IPS DF 4.7 (cell line): Measurements from ENCODE around the gene RILPL1.
"Not testable (repeated sequence)": the region's sequence is repeated elsewhere in the genome, so short reads cannot be mapped to it uniquely, and the experiment has no call there.

ENCODE experiments used
- DNase-seq: peaks from one replicate; pipeline ENCODE4 v3.0.0-alpha.2; 2013; ENCODE audit warnings: low spot score; ENCODE audit errors: extremely low read depth

Gene RILPL1

DNA sequence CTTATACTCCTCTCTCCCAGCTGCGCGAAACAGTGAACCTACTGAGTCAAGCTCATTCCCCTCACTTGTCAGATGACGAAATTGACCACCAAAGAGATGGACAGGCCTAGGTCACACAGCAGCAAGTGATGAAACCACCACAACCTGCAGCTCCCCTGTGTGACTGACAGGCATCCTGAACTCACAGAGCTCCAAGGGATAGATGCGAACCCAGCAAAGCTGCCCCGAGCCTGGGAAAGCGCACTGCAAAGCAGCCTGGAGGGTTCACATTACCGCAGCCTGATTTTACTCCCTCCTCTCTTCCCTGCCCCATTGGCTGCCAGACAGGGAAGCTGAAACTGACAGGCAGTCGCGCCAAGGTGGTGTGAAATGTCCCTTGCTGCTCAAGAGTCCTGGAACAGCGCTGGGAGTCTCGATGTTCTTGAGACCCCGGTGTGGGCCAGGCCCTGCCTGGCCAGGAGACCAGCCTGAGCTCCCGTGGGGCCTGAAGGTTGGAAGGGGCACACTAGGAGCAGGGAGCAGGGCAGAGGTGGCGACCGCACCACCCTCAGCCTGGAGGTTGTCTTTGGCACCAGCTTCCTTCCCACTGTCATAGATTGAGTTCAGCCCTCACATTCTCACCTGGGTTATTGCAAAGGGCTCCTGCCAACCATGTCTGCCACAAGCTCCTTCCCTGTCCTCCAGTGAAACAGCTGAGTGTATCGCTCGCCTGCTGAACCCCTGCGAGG is 39.2 kb downstream of the RILPL1 start:
- no peak for DNase-seq

DNA sequence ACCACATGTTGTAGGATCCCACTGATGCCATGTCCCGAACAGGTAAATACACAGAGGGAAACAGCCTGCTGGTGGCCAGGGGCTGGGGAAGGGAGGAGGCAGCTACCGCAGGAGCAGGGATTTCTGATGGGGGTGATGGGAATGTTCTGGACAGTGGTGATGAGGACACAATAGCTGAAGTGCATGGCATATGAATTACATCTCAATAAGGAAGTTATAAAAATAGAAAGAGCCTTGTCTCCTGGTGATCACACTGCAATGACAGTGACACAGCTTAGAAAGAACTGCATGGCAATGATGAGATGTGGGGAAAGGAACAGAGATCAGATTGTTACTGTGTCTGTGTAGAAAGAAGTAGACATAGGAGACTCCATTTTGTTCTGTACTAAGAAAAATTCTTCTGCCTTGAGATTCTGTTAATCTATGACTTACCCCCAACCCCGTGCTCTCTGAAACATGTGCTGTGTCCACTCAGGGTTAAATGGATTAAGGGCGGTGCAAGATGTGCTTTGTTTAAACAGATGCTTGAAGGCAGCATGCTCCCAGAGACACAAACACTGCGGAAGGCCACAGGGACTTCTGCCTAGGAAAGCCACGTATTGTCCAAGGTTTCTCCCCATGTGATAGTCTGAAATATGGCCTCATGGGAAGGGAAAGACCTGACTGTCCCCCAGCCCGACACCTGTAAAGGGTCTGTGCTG is 41.0 kb downstream of the RILPL1 start:
- DNase-seq: not testable (repeated sequence)

DNA sequence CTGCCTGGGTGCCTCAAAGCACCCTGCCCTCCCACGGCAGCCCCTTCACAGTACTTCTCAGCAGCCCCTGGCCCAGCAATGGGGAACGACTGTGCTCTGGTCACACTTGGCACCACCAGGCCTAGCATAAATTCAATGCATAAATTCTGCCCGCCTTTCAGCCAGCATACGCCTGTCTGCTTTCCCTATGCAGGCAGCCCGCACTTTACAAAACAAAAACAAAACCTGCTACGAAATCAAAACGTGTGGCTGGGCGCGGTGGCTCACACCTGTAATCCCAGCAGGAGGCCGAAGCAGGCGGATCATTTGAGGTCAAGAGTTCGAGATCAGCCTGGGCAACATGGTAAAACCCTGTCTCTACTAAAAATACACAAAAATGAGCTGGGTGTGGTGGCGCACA is 42.0 kb downstream of the RILPL1 start:
- DNase-seq: no peak

DNA sequence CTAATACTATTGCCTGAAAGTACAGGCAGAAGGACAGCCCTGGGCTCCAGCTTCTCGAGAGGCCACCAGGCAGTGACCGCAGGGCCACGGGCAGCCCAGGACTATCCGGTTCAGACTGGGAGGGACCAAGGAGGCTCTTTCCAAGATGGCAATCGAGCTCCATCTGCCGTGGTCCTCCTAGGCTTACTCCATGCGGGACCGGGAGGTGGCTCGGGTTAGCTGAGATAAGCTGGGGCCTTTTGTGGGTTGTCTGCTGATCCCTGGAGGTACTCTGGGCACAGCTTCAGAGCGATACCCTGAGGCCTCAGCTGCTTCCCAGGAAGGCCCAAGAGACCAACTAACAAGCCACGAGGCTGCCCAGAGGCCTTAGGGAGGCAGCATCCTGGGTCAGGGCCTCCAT is 42.5 kb downstream of the RILPL1 start:
- no peak for DNase-seq

DNA sequence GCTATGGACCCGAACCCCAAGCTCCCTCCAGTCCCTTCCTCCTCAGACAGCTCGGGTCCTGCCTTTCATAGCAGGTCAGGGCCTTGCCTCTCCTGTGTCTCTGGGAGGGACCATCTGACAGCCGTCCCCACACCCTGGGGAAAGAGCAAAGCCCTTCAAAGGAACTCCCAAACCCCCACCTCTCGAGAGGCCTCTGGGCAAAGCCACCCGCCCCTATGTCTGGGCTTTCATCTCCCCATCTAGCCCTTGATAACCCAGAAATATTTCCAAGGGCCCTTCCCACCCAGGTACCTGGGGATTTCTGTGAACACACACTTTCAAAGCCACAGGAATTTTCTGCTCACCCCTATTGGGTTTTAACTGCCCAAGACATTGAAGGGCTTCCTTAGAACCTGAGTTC is 43.4 kb downstream of the RILPL1 start:
- no peak for DNase-seq

DNA sequence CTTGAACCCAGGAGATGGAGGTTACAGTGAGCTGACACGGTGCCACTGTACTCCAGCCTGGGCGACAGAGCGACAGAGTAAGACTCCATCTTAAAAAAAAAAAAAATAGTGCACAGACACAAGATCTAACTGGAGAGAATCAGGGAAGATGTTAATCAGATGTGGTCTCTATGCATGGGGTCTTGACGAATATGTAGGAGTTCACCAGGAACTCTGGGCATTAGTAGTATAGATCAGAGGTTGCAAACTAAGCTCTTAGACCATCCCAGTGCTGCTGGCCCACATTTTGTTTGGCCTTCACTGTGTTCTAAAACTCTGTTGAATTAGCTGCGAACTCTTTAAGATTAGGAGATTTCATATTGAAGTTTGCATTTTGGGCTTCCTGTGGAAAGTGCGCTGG is 43.9 kb downstream of the RILPL1 start:
- no peak for DNase-seq

DNA sequence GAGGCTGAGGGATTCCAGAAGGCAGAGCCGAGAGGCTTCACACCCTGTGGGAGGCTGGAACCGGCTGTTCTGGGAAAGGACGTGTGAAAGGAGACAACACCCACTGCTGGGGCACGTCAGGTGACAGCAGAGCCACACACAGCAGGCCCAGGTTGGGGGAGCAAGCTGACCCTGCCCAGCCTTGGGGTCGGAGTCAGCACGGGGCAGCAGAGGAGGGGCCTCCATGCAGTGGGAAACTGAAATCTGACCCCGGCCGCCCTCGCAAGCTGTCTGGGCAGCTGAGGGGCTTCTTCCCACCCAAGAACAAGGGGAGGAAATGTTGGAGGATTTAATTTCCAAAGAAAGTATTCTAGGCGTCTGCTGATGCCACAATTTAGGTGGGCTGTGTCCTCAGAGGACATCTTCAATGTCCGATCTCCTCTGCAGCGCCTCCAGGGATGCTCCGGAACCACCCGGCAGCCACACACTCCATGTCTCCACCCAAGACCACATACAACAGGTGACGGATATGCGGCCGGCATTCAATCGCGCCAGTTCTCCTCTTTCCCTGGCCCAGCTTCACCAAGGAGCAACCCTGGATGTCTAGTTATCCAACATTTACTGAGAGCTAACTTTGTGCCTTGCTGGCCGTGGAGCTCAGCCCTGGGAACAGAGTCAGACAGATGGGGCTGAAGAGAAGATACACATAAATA is 44.8 kb downstream of the RILPL1 start:
- no peak for DNase-seq

DNA sequence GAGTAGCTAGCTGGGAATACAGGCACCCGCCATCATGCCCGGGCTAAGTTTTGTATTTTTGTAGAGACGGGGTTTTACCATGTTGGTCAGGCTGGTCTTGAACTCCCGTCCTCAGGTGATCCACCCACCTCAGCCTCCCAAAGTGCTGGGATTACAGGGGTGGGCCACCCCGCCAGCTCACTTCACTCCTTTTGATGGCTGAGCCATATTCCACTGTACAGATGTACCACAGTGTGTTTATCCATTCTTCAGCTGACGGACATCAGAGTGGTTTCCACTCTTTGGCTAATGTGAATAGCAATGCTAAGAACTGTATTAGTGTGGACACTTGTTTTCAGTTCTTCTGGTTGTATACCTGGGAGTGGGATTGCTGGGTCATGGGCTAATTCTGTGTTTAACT is 46.1 kb downstream of the RILPL1 start:
- DNase-seq: no peak

DNA sequence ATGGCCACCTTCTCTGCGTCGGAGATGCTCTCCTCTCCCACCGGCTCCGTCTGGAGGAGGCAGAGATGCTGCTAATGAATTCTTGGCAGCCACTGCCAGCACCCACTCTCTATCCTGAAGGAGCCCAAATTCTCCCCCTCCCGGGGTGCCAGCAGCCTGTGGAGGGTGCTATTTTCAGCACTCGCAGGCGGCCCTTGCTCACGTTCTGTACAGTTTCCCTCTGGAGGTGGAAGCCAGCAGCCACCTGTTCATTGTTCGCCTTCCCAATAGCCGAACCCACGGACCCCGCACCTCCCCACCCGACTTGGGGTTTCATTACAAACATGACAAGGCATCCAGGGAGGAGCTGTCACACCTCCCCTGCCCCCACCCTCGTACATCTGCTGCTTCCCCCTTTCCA is 47.8 kb downstream of the RILPL1 start:
- no peak for DNase-seq

DNA sequence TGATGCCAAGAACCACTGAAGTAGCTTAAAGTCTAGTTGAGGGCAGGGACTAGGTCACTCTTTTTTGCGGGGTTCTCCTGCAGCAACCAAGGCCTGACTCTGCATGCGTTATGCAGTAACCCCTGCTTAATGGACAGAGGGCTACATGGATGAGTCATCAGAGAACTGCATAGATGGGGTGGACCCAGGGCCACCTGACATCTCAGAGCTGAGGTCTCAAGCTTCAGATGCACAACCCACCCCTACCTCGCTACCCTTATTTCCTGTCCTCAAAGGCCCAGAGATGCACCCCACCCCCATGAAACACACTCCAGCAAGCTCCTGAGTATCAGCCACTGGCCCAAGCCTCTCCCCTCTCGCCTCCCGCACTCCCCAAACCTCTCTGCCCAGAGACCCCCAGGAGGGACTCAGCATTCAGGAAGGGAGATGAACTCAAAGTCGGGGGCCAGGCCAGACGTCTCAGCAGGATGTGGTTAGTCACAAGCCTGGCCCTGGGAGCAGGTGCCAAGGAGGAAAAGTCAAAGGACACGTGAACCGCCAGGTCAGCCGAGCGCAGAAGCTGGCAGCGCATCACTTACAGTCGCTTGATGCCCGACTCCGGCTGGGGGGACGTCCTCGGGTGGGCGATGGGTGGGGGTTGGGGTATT is 49.8 kb downstream of the RILPL1 start:
- no peak for DNase-seq

DNA sequence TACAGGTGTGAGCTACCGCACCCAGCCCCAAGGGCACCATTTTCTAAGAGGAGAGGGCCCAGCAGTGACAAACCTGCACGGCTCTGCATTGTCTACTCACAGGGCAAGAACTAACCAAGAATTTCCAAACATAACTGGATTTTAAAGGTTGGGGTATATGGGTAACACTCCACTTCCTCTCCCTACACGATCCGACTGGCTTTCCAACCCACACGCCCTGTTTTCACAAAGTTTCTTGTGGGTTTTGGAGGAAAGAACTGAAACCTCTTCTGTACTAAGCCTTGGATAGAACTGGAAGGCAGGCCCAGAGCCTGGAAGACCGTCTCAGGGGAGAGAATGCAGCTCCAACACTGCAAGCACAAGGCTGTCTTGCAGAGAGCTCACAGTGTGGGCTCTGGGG is 50.6 kb downstream of the RILPL1 start:
- no peak for DNase-seq

DNA sequence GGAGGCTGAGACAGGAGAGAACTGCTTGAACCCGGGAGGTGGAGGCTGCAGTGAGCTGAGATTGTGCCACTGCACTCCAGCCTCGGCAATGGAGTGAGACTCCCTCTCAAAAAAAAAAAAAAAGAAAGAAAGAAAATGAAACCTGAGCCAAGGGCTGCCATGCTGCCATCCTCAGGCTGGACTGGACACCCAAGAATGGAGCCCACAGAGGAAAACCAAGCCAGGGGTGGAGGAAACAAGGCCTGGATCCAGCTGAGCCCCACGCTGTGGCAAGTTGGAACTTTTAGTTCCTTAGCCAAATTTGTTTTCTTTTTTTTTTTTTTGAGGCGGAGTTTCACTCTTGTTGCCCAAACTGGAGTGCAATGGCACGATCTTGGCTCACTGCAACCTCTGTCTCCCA is 52.3 kb downstream of the RILPL1 start:
- not testable (repeated sequence) for DNase-seq

DNA sequence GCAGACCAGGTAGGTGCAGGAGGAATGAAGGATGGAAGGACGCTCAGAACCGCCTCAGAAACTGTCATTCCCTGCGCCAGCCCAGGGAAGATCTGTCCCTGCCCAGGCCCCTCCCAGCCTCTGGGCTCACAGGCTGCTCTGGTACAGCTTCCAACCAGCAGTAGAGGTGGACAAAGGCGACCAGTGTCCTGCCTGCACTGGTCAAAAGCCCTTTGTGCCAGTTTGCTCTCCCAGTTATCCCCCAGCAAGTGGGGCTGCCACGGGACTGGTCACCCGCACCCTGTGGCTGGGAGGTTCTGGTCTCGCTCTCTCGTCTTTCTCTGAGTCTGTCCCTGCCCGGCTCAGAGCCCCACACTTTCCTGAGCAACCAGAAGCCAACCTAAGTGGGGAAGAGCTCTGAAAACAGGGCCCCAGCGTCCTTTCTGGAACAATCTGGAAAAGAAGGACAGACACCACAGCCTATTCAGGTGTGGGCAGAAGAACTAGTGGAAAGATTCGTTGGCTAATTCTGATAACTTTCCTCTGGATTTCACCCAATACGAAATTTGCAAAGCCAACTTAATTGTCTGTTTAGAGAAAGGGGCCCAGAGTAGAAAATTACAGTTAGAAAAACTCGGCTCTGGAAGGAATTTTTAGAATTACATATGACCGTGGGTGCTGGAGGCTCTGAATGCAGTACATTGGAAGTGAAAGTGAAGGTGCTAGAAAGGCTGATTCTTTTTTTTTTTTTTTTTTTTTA is 53.9 kb downstream of the RILPL1 start:
- DNase-seq: no peak

DNA sequence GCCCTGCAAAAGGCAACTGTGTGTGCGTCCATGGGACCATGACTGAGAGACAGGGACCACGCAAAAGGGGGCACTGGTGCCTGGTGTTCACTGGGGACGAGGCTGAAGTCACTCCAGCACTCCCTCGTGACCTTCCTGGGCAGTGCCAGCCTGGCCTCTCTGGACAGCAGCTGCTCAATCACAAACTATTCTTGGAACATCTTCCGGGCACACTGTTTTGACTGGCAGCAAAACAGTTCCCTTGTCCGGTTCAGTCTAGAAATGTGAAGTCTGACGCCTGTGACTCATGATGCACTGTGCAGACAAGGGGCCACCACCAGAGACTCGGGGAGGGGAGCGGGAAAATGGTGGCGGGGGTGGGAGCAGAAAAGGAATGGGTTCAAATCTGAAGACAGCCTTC is 54.8 kb downstream of the RILPL1 start:
- DNase-seq: no peak

DNA sequence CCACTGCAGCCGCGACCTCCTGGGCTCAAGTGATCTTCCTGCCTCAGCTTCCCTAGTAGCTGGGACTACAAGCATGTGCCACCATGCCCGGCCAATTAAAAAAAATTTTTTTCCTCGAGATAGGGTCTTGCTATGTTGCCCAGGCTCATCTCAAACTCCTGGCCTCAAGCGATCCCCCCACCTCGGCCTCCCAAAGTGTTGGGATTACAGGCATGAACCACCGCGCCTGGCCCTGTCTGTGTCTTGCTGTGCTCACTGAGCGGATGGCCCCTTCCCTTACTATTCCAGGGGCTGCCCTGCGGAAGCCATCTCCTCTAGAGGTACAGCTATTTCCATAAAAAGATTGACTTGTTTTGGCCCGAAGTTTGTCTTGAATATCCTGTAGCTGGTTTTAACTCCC is 55.5 kb downstream of the RILPL1 start:
- DNase-seq: no peak

DNA sequence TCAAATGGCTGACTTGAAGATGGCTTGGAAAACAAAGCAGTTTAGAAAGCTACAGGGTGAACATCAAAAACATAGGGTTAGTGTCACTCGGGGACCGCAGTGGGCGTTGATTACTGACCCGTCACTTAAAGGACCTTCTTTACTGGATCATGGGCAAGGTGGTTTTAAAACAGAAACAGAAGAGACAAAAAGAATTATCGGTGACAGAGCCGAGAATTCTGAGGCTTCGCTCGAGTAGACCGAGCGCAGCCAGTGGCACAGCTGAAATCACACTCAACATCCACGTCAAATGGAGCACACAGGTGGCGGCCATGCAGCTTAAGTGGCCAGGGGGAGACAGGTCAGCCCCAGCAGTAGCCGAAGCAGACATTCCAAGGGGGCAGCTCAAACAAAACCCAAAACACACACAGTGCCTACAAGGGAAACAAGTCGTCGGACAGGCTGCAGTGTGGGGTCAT is 58.2 kb downstream of the RILPL1 start:
- DNase-seq: no peak

DNA sequence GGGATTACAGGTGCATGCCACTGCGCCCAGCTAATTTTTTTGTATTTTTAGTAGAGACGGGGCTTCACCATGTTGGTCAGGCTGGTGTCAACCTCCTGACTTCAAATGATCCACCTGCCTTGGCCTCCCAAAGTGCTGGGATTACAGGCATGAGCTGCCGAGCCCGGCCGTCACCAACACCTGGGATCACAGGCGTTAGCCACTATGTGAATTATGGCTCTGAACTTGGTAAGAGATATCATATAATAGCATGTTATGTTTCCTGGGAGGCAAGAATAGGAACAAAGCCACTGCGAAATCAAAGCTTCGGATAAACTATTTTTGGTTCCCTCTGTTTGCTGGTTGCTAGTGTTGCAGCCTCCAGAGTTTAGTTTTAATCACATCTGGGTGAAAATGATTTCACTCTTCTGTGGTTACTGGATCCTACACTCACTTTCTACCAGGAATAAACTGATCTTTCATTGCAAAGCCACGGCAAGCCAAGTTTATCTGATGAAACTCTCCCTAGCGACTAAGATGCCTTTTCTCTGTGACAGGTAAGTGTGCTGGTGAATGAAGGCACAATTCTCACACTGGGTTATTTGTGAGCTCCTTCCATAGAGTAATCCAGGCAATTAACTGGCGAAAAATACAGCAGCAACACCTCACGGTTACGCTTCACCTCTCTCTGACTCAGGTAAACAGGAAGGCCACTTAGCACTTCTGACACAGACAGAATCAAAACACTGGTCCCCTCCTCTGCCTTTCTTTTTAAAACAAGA is 58.9 kb downstream of the RILPL1 start:
- DNase-seq: no peak

DNA sequence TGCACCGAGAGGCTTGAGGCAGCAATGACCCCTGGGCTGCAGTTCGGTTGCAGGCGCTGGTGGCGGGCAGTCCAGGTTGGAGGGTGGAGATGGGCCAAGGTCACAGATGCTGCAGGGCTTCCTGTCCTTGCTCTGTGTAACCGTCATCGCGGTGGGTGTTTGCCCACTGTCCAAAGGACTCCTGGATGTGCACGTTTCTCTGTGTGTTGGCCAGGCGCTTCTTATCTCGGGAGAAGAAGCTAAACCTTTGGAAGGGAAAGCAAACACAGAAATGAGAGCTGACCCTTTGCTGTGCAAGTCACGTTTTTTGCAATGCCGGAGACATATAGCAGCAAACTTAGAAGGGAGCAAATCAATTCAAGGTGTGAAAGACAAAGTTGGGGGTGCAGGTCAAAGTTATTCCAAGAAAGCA is 61.1 kb downstream of the RILPL1 start:
- no peak for DNase-seq

DNA sequence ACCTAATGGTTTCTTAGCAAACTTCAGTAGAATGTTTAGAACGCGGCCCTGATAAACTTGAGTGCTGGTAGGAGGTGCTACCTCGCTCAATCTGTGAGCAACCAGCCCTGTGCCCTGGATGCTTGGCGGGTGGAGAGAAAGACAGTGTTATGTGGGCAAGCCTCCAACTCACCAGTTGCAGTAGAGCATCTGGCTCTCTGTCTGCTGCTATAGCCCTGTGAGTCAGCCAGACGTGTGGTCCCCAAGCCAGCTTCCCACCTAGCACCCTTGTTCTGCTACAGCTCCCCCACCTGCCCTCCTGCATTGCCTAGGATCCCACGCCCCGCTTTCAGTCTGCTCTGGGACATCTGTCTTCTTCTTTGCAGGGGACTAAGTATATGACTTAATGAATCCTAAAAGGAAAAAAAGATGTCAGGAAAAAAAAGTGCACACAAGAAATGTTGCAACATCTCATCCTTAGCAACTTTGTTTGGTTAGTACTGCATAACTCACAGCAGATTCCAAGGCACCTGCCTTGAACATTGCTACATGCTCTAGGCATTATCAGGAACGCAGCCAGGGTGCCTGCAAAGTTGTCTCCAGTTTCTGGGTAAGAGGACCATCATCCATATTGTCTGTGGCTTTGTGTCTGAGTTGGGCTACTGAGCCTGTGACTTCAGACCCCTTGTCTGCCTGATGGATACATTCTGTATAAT is 62.0 kb downstream of the RILPL1 start:
- no peak for DNase-seq

DNA sequence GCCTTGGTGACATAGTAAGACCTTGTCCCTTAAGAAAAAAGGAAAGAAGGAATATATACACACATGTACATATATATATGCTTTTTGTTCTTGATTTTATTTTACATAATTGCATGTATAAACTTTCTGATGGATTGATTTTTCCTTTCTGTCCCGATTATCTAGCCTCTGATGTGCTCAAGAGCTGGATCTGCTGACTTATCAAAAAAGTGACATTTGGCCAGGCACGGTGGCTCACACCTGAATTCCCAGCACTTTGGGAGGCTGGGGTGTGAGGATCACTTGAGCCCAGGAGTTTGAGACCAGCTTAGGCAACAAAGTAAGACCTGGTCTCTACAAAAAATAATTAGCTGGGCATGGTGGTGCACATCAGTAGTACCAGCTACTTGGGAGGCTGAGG is 63.5 kb downstream of the RILPL1 start:
- no peak for DNase-seq
